ENCODE data around the gene GUK1.

DNA sequence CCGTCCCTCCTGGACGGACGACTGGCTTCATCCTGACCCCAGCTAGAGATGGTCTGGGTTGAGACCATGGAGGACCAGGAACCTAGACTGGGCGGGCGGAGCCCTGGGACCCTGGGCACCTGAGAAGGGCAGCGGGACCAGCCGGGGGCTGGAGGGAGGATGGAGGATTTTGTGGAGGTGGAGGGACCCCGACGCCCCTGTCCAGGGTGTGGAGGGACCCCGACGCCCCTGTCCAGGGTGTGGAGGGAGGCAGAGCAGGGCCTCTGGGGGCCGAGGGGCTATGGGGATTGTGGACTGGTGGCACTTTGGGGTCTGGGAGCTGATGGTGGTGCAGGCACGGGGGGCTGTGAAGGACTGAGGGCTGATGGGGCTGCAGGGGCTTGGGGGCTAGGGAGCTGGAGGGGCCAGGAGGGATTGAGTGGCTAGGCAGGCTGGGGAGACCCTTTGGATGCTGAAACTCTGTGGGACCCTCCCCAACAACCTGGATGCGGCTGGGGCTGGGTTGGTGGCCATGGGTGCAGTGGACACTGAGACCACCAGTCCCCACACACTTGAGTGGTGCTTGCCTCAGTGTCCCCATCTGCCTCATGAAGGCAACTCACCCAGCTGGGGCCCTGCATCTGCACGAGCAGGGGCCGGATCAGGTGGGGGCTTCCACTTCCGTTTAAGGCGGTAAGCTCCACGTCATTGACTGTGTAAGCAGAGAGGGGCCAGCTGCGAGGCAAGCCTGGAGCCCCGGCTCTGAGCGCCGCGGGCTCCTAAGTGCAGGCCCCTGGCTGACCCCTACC, 17.1 kb downstream of the GUK1 start:
- TF ChIP-seq CTCF (IDR thresholded peaks at IDR 0.05) (no peak), EZH2 (IDR thresholded peaks at IDR 0.05; ENCODE audit: borderline replicate concordance, insufficient read depth, low read depth, low read length, poor library complexity, severe bottlenecking) (no peak)

Measured in B cell (primary cell).